ENCODE results near the gene RNF112.

- TF ChIP-seq CTCF (IDR thresholded peaks at IDR 0.05; ENCODE audit: poor library complexity, severe bottlenecking) (no peak), SMC3 (conservative IDR thresholded peaks at IDR 0.05; ENCODE audit: poor library complexity) (no peak), TAF1 (IDR thresholded peaks at IDR 0.05; ENCODE audit: low read depth) (no peak)
Measured at GRCh38 chr17:19364699-19365498, 46.1 kb upstream of the RNF112 start.

Data from neural cell (in vitro differentiated cells).